Skeletal muscle satellite cell (primary cell): ENCODE data around the gene NXPE3.
A peak's percentile ranks its signal among the peaks of the same experiment; 100 is the strongest.

Source experiments
- H3K27me3 ChIP-seq: 2 replicates; pipeline ENCODE4 v1.7.0; 2013; ENCODE audit warnings: low read length; ENCODE audit not compliant: control insufficient read depth, insufficient read depth
- H3K36me3 ChIP-seq: 2 replicates; pipeline ENCODE4 v1.7.0; 2013; ENCODE audit warnings: mild to moderate bottlenecking, control low read depth, low read length; ENCODE audit not compliant: insufficient read depth
- H3K4me1 ChIP-seq: 2 replicates; pipeline ENCODE4 v1.7.0; 2013; ENCODE audit warnings: low read length; ENCODE audit not compliant: control insufficient read depth, insufficient read depth
- H3K4me2 ChIP-seq: 2 replicates; pipeline ENCODE4 v1.7.0; 2013; ENCODE audit warnings: mild to moderate bottlenecking, low read length
- H3K4me3 ChIP-seq: 2 replicates; pipeline ENCODE4 v1.7.0; 2013; ENCODE audit warnings: low read length
- H3K9ac ChIP-seq: 2 replicates; pipeline ENCODE4 v1.7.0; 2013; ENCODE audit warnings: mild to moderate bottlenecking, low read depth, low read length, moderate library complexity
- H3K9me3 ChIP-seq: replicated peaks from 2 replicates; pipeline ENCODE4 v1.7.0; 2013; ENCODE audit warnings: mild to moderate bottlenecking, control low read depth, low read length

The NXPE3 gene

GRCh38 chr3:101848754-101849713, 70.0 kb downstream of the NXPE3 start, which contains the start of gene NFKBIZ:
NFKBIZ (plus strand) TSS chr3:101849514; CDS start chr3:101849629, 115 bp downstream.
- no peaks in the 10 kb centered on the region for H3K27me3 ChIP-seq
- no peaks in the 10 kb centered on the region for H3K9me3 ChIP-seq
- peaks cover 44% of the 10 kb centered on the region for H3K36me3 ChIP-seq
- H3K9ac ChIP-seq = peak within 1 kb of the TSS; percentile 99
- H3K4me1 ChIP-seq = peaks cover 32% of the 10 kb centered on the region
- H3K4me2 ChIP-seq = peak within 1 kb of the TSS; percentile 89
- peak within 1 kb of the TSS; percentile 82 for H3K4me3 ChIP-seq

- Histone ChIP-seq H3K4me3 (peak overlapping the region; percentile 82), H3K4me1 (peaks cover 38% of the 10 kb centered on the region), H3K9ac (peak overlapping the region; percentile 99), H3K9me3 (no peaks in the 10 kb centered on the region), H3K36me3 (peaks cover 52% of the 10 kb centered on the region), H3K4me2 (peak overlapping the region; percentile 86), H3K27me3 (no peaks in the 10 kb centered on the region)
Measured at GRCh38 chr3:101849714-101850245, 70.8 kb downstream of the NXPE3 start.

DNA sequence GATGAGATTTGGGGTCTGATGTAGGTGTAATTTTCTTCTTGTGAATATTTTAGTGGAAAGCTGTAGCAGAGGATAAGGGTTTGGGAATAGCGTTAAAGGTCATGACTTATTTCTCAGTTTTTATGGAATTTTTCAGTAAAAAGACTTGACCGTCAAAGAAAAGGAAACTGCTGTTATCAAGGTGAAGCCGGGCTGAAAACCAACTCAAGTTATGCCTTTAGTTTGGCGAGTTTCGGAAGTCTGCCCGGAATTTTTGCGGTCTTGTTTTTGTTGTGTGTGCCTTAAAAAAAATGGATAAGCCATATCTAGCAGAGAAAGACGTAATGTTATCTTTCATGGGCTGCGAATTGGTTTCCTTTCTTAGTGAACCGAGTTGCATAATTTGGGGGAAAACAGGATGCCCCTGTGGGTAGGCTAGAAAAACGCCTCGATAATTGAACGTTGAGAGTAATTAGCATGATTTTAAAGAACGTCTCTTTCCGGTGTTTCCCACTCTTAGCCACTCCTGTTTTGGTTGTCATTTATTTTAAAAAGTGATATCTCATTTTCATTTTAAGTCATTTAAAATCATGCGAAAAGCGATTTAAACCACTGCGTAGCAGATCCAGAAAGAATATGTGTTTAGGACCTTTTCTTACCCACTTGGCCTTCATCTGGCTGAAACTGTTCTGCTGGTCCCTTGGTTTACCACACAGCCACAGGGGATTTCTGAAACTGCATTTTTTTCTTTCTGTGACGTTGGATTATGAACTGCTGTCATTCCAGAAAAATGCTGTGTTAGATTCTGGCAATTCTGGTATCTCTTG, 71.4 kb downstream of the NXPE3 start:
- Histone ChIP-seq H3K9ac (peak overlapping the region; percentile 99), H3K27me3 (no peaks in the 10 kb centered on the region), H3K4me3 (peak overlapping the region; percentile 82), H3K4me1 (peaks cover 45% of the 10 kb centered on the region), H3K9me3 (no peaks in the 10 kb centered on the region), H3K4me2 (peak overlapping the region; percentile 86), H3K36me3 (peaks cover 58% of the 10 kb centered on the region)

- peak overlapping the region; percentile 86 for H3K4me2 ChIP-seq
- no peaks in the 10 kb centered on the region for H3K9me3 ChIP-seq
- H3K27me3 ChIP-seq = no peaks in the 10 kb centered on the region
- H3K4me3 ChIP-seq = peak overlapping the region; percentile 82
- H3K36me3 ChIP-seq = peaks cover 64% of the 10 kb centered on the region
- peak overlapping the region; percentile 99 for H3K9ac ChIP-seq
- H3K4me1 ChIP-seq = peaks cover 48% of the 10 kb centered on the region
Measured at GRCh38 chr3:101851072-101851770, 72.2 kb downstream of the NXPE3 start.

DNA sequence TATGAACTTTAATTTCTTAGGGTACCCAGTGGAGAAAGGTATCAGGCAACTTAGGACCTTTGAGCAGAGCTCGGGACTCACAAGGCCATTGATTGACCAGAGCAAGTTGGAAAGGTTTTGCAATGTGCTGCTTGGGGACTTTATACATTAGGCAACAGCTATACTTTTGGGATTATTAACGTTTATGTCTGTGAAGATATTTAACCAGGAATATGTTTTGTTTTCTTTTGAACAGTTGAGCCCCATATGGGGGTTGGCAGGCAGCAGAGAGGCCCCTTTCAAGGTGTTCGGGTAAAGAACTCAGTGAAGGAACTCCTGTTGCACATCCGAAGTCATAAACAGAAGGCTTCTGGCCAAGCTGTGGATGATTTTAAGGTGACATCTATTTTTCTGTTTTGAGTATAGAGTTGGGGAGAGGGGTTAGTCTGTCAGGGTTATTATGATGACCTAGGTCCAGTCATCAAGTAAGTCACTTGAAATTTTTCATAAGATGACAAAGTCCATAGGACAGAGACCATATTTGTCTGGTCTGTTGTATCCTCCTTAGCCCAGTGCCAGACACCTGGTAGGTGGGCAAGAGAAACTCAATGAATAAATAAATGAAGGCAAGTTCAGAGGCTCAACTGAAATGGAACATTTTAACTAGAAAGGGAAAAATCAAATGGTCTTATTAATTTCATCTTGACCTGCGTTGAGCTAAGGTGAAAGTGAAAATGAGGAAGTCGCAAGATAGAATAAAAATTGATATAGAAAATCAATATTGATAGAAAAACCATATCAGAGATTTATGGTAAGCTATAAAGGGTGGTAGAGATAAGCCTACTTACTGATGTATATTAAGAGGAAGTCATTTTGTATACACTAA, 73.1 kb downstream of the NXPE3 start:
- Histone ChIP-seq H3K4me2 (peak overlapping the region; percentile 86), H3K27me3 (no peaks in the 10 kb centered on the region), H3K36me3 (peaks cover 73% of the 10 kb centered on the region), H3K9ac (peak overlapping the region; percentile 99), H3K4me3 (peak overlapping the region; percentile 82), H3K4me1 (peaks cover 53% of the 10 kb centered on the region), H3K9me3 (no peaks in the 10 kb centered on the region)

DNA sequence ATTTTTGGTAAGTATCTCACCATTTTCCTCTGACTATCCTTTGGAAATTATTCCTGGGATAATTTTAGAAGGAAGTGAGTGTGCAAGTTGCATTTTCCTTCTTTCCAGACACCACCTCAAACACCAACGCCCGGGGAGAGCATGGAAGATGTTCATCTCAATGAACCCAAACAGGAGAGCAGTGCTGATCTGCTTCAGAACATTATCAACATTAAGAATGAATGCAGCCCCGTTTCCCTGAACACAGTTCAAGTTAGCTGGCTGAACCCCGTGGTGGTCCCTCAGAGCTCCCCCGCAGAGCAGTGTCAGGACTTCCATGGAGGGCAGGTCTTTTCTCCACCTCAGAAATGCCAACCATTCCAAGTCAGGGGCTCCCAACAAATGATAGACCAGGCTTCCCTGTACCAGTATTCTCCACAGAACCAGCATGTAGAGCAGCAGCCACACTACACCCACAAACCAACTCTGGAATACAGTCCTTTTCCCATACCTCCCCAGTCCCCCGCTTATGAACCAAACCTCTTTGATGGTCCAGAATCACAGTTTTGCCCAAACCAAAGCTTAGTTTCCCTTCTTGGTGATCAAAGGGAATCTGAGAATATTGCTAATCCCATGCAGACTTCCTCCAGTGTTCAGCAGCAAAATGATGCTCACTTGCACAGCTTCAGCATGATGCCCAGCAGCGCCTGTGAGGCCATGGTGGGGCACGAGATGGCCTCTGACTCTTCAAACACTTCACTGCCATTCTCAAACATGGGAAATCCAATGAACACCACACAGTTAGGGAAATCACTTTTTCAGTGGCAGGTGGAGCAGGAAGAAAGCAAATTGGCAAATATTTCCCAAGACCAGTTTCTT, 74.2 kb downstream of the NXPE3 start:
- peak overlapping the region; percentile 82 for H3K4me3 ChIP-seq
- no peaks in the 10 kb centered on the region for H3K27me3 ChIP-seq
- peaks cover 56% of the 10 kb centered on the region for H3K4me1 ChIP-seq
- H3K4me2 ChIP-seq = peak overlapping the region; percentile 86
- peak overlapping the region; percentile 99 for H3K9ac ChIP-seq
- H3K36me3 ChIP-seq = peaks cover 84% of the 10 kb centered on the region
- H3K9me3 ChIP-seq = no peaks in the 10 kb centered on the region

DNA sequence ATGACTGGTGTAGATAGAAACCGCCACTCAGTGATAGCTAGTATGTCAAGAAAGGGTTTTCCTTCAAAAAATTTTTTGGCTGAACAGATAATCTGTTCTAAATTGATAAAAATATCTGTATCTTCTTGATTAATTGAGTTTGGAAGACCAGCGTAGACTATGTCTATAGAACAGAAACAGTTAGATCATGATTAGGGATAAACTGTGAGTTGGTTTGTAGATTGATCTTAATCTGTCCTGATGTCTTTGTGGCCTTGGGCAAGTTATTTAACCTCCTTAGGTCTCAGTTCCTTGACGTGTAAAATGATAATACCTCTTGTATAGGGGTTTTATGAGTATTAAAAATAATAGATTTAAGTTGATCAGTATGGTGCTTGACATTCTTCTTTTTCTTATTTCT, 75.0 kb downstream of the NXPE3 start:
- Histone ChIP-seq H3K36me3 (peaks cover 92% of the 10 kb centered on the region), H3K4me3 (no peak overlapping the region), H3K4me2 (peak overlapping the region; percentile 86), H3K9ac (peak overlapping the region; percentile 99), H3K4me1 (peaks cover 53% of the 10 kb centered on the region), H3K9me3 (no peaks in the 10 kb centered on the region), H3K27me3 (no peaks in the 10 kb centered on the region)

DNA sequence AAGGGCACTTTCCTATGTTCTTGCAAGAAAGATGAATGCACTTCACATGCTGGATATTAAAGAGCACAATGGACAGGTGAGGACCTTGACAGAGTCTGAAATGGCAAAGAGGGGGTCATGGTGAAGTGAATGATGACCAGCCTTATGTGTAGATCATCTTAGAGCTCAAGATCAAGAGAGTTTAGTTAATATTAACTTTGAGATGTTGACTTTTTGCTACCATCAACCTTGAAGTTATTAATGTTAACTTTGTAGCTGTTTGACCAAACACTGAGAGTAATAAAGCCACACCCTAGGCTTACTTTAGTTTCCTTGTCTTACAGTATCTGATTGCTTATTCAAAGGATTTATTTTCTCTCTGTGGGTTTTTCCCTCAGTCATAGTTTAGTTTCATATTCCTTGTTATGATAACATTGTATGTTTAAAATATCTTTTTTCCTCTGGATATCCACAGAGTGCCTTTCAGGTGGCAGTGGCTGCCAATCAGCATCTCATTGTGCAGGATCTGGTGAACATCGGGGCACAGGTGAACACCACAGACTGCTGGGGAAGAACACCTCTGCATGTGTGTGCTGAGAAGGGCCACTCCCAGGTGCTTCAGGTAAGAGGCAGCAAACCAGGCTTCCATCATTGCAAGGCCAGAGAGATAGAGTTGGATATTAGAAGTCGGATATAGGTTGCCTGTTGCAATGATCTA, 75.7 kb downstream of the NXPE3 start:
- Histone ChIP-seq H3K4me2 (peak overlapping the region; percentile 13), H3K9me3 (no peaks in the 10 kb centered on the region), H3K9ac (peak overlapping the region; percentile 99), H3K36me3 (peaks cover 97% of the 10 kb centered on the region), H3K4me3 (no peak overlapping the region), H3K27me3 (no peaks in the 10 kb centered on the region), H3K4me1 (peaks cover 55% of the 10 kb centered on the region)

- Histone ChIP-seq H3K4me3 (no peak overlapping the region), H3K9ac (peak overlapping the region; percentile 25), H3K36me3 (peaks cover 98% of the 10 kb centered on the region), H3K4me2 (peak overlapping the region; percentile 49), H3K27me3 (no peaks in the 10 kb centered on the region), H3K4me1 (peaks cover 51% of the 10 kb centered on the region), H3K9me3 (no peaks in the 10 kb centered on the region)
Measured at GRCh38 chr3:101857301-101857741, 78.3 kb downstream of the NXPE3 start.
